Endodermal cell (in vitro differentiated cells): ENCODE data around the gene TSHZ2. TPM values are rescaled to one million over a fixed set of nuclear protein-coding genes. Genes with fewer than 3 reads are reported as not detected.
A peak's percentile ranks its signal among the peaks of the same experiment; 100 is the strongest.

Experiments
- DNase-seq: peaks from one replicate; pipeline ENCODE4 v3.0.0-alpha.2; 2017
- H3K27ac ChIP-seq: 2 replicates; pipeline ENCODE4 v1.5.1; 2013; ENCODE audit warnings: mild to moderate bottlenecking, low read depth, low read length, moderate library complexity
- H3K27me3 ChIP-seq: 2 replicates; pipeline ENCODE4 v1.6.1; 2013; ENCODE audit warnings: mild to moderate bottlenecking, low read length, moderate library complexity; ENCODE audit not compliant: insufficient read depth, control insufficient read depth, poor library complexity, severe bottlenecking
- H3K36me3 ChIP-seq: 2 replicates; pipeline ENCODE4 v1.7.0; 2013; ENCODE audit warnings: mild to moderate bottlenecking, low read length, moderate library complexity; ENCODE audit not compliant: control insufficient read depth, insufficient read depth
- H3K4me1 ChIP-seq: one replicate; pipeline ENCODE4 v1.7.0; 2013; ENCODE audit warnings: low read length; ENCODE audit not compliant: control insufficient read depth, insufficient read depth
- H3K4me3 ChIP-seq: 2 replicates; pipeline ENCODE4 v1.5.1; 2013; ENCODE audit warnings: mild to moderate bottlenecking, low read length, moderate library complexity
- H3K9ac ChIP-seq: 2 replicates; pipeline ENCODE4 v1.6.1; 2013; ENCODE audit warnings: mild to moderate bottlenecking, low read length, moderate library complexity; ENCODE audit not compliant: poor library complexity, severe bottlenecking; ENCODE audit errors: extremely low read depth
- H3K9me3 ChIP-seq: 2 replicates; pipeline ENCODE4 v1.6.1; 2013; ENCODE audit warnings: mild to moderate bottlenecking, low read length, moderate library complexity; ENCODE audit not compliant: control insufficient read depth
- H3K27ac Mint-ChIP-seq: 2 replicates; pipeline ENCODE4 v1.8.0; 2020; ENCODE audit warnings: mixed read lengths
- H3K27me3 Mint-ChIP-seq: 2 replicates; pipeline ENCODE4 v1.8.0; 2021; ENCODE audit warnings: mild to moderate bottlenecking, mixed read lengths; ENCODE audit not compliant: insufficient read depth
- H3K36me3 Mint-ChIP-seq: 2 replicates; pipeline ENCODE4 v1.8.0; 2020; ENCODE audit warnings: low read depth, mixed read lengths
- H3K4me1 Mint-ChIP-seq: 2 replicates; pipeline ENCODE4 v1.8.0; 2020; ENCODE audit warnings: mixed read lengths
- H3K4me3 Mint-ChIP-seq: 2 replicates; pipeline ENCODE4 v1.8.0; 2020; ENCODE audit warnings: mild to moderate bottlenecking, moderate library complexity, mixed read lengths
- H3K9me3 Mint-ChIP-seq: 2 replicates; pipeline ENCODE4 v1.8.0; 2020; ENCODE audit warnings: mild to moderate bottlenecking, mixed read lengths
- CTCF ChIP-seq: fragments of 200-600 bp; sonication (generic); conservative IDR thresholded peaks from 2 replicates; pipeline ENCODE4 v1.5.0; 2021; ENCODE audit warnings: antibody characterized with exemption, mild to moderate bottlenecking
- WGBS, 2 experiments: methylation state at CpG; one replicate each; pipeline versions ENCODE4 v1.1.5 to v1.1.7; 2013; ENCODE audit warnings: missing lambda C conversion rate in 2 of 2, mixed read lengths in 1 of 2; ENCODE audit not compliant: insufficient coverage in 1 of 2, insufficient read length in 1 of 2; 5-methylcytosine and 5-hydroxymethylcytosine counted together
- total RNA-seq, 2 donors: library from RNA; stranded (reverse); fragmentation: NEBNext Ultra II Directional in 1 of 2; extraction: Animal tissue kit (Norgen Biotek cat#: 25700) in 1 of 2; gene quantifications; 2 replicates in 1 of 2; 3 replicates in 1 of 2; pipeline ENCODE4 v1.2.1, GENCODE V29; 2021

The TSHZ2 gene
- total RNA-seq, 2 donors from 2014 or later, result 0.07 to 0.31 TPM

- DNase-seq, result no peak
- no peaks in the 10 kb centered on the region for H3K4me1 Mint-ChIP-seq
- TF ChIP-seq CTCF, result no peak
- no peaks in the 10 kb centered on the region for H3K4me1 ChIP-seq
- no peaks in the 10 kb centered on the region for H3K9me3 Mint-ChIP-seq
- H3K27ac ChIP-seq, result no peak overlapping the region
- H3K27me3 ChIP-seq, result no peaks in the 10 kb centered on the region
- H3K27ac Mint-ChIP-seq, result peak overlapping the region; percentile 10
- no peaks in the 10 kb centered on the region for H3K36me3 Mint-ChIP-seq
- WGBS, 2 experiments, result 77 to 91% methylated on average over 3 to 7 of the region's 7 CpGs
- H3K27me3 Mint-ChIP-seq, result peaks cover 3% of the 10 kb centered on the region
- H3K9ac ChIP-seq, result no peak overlapping the region
- H3K4me3 ChIP-seq, result no peak overlapping the region
- H3K36me3 ChIP-seq, result no peaks in the 10 kb centered on the region
- no peak overlapping the region for H3K4me3 Mint-ChIP-seq
- H3K9me3 ChIP-seq, result no peaks in the 10 kb centered on the region
Measured at GRCh38 chr20:53045941-53046340, 73.8 kb downstream of the TSHZ2 start.

GRCh38 chr20:53047203-53047602, 75.0 kb downstream of the TSHZ2 start:
- Histone ChIP-seq H3K4me1 (no peaks in the 10 kb centered on the region), H3K4me3 (no peak overlapping the region), H3K36me3 (no peaks in the 10 kb centered on the region), H3K9me3 (no peaks in the 10 kb centered on the region), H3K9ac (no peak overlapping the region), H3K27ac (no peak overlapping the region), H3K27me3 (no peaks in the 10 kb centered on the region)
- no peaks in the 10 kb centered on the region for H3K36me3 Mint-ChIP-seq
- WGBS, 2 experiments, result 86 to 92% methylated on average over 1 to 2 of the region's 2 CpGs
- H3K27ac Mint-ChIP-seq, result no peak overlapping the region
- H3K4me1 Mint-ChIP-seq, result no peaks in the 10 kb centered on the region
- TF ChIP-seq CTCF, result no peak
- H3K9me3 Mint-ChIP-seq, result no peaks in the 10 kb centered on the region
- no peak overlapping the region for H3K4me3 Mint-ChIP-seq
- peaks cover 3% of the 10 kb centered on the region for H3K27me3 Mint-ChIP-seq
- no peak for DNase-seq

- no peaks in the 10 kb centered on the region for H3K9me3 ChIP-seq
- Mint-ChIP-seq H3K4me3 (no peak overlapping the region), H3K36me3 (no peaks in the 10 kb centered on the region), H3K4me1 (no peaks in the 10 kb centered on the region), H3K27me3 (peaks cover 3% of the 10 kb centered on the region), H3K9me3 (no peaks in the 10 kb centered on the region), H3K27ac (no peak overlapping the region)
- no peaks in the 10 kb centered on the region for H3K27me3 ChIP-seq
- H3K9ac ChIP-seq, result no peak overlapping the region
- no peaks in the 10 kb centered on the region for H3K36me3 ChIP-seq
- H3K4me3 ChIP-seq, result no peak overlapping the region
- H3K27ac ChIP-seq, result no peak overlapping the region
- H3K4me1 ChIP-seq, result no peaks in the 10 kb centered on the region
- 57 to 92% methylated on average over 3 to 7 of the region's 7 CpGs for WGBS, 2 experiments
- DNase-seq, result no peak
- no peak for TF ChIP-seq CTCF
Measured at GRCh38 chr20:53048387-53048786, 76.2 kb downstream of the TSHZ2 start.
